IPS-18c (cell line): ENCODE measurements around the gene RASSF3.
"Not testable (repeated sequence)": the region's sequence is repeated elsewhere in the genome, so short reads cannot be mapped to it uniquely, and the experiment has no call there.

Source experiments
- H3K4me3 ChIP-seq: 2 replicates; pipeline ENCODE4 v1.7.0; 2013; ENCODE audit warnings: low read depth, mild to moderate bottlenecking, low read length, moderate library complexity; ENCODE audit not compliant: insufficient read depth
- H3K9me3 ChIP-seq: one replicate; pipeline ENCODE4 v1.6.1; 2013; ENCODE audit warnings: mild to moderate bottlenecking, low read length, moderate library complexity; ENCODE audit not compliant: control insufficient read depth, insufficient read depth

The RASSF3 gene

GRCh38 chr12:64653907-64654306 is 43.6 kb downstream of the RASSF3 start:
- not testable (repeated sequence) for H3K4me3 ChIP-seq, H3K9me3 ChIP-seq

GRCh38 chr12:64655141-64655540 is 44.8 kb downstream of the RASSF3 start:
- Histone ChIP-seq H3K4me3 (no peak overlapping the region), H3K9me3 (no peaks in the 10 kb centered on the region)

- Histone ChIP-seq H3K9me3 (no peaks in the 10 kb centered on the region), H3K4me3 (no peak overlapping the region)
Observed at GRCh38 chr12:64656429-64656828, 46.1 kb downstream of the RASSF3 start.

GRCh38 chr12:64658892-64659481 is 48.7 kb downstream of the RASSF3 start:
- H3K4me3 ChIP-seq, result no peak overlapping the region
- H3K9me3 ChIP-seq, result no peaks in the 10 kb centered on the region

GRCh38 chr12:64660237-64661018 is 50.1 kb downstream of the RASSF3 start:
- no peak overlapping the region for H3K4me3 ChIP-seq
- H3K9me3 ChIP-seq, result no peaks in the 10 kb centered on the region

GRCh38 chr12:64663015-64663414 is 52.7 kb downstream of the RASSF3 start:
- Histone ChIP-seq H3K4me3 (no peak overlapping the region), H3K9me3 (no peaks in the 10 kb centered on the region)

- no peak overlapping the region for H3K4me3 ChIP-seq
Observed at GRCh38 chr12:64665514-64665913, 55.2 kb downstream of the RASSF3 start.

GRCh38 chr12:64666054-64666914 is 56.0 kb downstream of the RASSF3 start:
- no peaks in the 10 kb centered on the region for H3K9me3 ChIP-seq
- H3K4me3 ChIP-seq, result no peak overlapping the region

More at GRCh38 chr12:64665514-64665913, 55.2 kb downstream of the RASSF3 start:
- H3K9me3 ChIP-seq, result no peaks in the 10 kb centered on the region

GRCh38 chr12:64667793-64668192 is 57.5 kb downstream of the RASSF3 start:
- Histone ChIP-seq H3K9me3 (no peaks in the 10 kb centered on the region), H3K4me3 (no peak overlapping the region)

GRCh38 chr12:64669270-64669842 is 59.1 kb downstream of the RASSF3 start:
- Histone ChIP-seq H3K9me3 (no peaks in the 10 kb centered on the region), H3K4me3 (no peak overlapping the region)

- no peak overlapping the region for H3K4me3 ChIP-seq
- no peaks in the 10 kb centered on the region for H3K9me3 ChIP-seq
Observed at GRCh38 chr12:64670019-64670418, 59.7 kb downstream of the RASSF3 start.

- Histone ChIP-seq H3K4me3 (no peak overlapping the region), H3K9me3 (no peaks in the 10 kb centered on the region)
Observed at GRCh38 chr12:64670919-64671639, 60.8 kb downstream of the RASSF3 start.

- no peak overlapping the region for H3K4me3 ChIP-seq
- no peaks in the 10 kb centered on the region for H3K9me3 ChIP-seq
Observed at GRCh38 chr12:64671681-64672080, 61.4 kb downstream of the RASSF3 start.

GRCh38 chr12:64672925-64673409 is 62.7 kb downstream of the RASSF3 start:
- Histone ChIP-seq H3K9me3 (no peaks in the 10 kb centered on the region), H3K4me3 (no peak overlapping the region)

- Histone ChIP-seq H3K9me3 (no peaks in the 10 kb centered on the region), H3K4me3 (no peak overlapping the region)
Observed at GRCh38 chr12:64673490-64674169, 63.3 kb downstream of the RASSF3 start.

- no peak overlapping the region for H3K4me3 ChIP-seq
- H3K9me3 ChIP-seq, result no peaks in the 10 kb centered on the region
Observed at GRCh38 chr12:64674367-64674922, 64.2 kb downstream of the RASSF3 start.
